PC-3 (cell line): ENCODE results near the gene TACC2.

Experiments
- EZH2 ChIP-seq: fragments of 300-600 bp; sonication (generic); IDR thresholded peaks from one replicate; pipeline ENCODE4 v1.6.1; 2017; ENCODE audit warnings: antibody characterized with exemption, mild to moderate bottlenecking, low read length; ENCODE audit not compliant: unreplicated experiment
- TF ChIP-seq, protein P1 (sequence below): fragments of 300-600 bp; sonication (generic); conservative IDR thresholded peaks from 2 replicates; pipeline ENCODE4 v1.5.1; 2017; ENCODE audit warnings: antibody characterized with exemption, low read depth, mild to moderate bottlenecking, low read length

DNA sequence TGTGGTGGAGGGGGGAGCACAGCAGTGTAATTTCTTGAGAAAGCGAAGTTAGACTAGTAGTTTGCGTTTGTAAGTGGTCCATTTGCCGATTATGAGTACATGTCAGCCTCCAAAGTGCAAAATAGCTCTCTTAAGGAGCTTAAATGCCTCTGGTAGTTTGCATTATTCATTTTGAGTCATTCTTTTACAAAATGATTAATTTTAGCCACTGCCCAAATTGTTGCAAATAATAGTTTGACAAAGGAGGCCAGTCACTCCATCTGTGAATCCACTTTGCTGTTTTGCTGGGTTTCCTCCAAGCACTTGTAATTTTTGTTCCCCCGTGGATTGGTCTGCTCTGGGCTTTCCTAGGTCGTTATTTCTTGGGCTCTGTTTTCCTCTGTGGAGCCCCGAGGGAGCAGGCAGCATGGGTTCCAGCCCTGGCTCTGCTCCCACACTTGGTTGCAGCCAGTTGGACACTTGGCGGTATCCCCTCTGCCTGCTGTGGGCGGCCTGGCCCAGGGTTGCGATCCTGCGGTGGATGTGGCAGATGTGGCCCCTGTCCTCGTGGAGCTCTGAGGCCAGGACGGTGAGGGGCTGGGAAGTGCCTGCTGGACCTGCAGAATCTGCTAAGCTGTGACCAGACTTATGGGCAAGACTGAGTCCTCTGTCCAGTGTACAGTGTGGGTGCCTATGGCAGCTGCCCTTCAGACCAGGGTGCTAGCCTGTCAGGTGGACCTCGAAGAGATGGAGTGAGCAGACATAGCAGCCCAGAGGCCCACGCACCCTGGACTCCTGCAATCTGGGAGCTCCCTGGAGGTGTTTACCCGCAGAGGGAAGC is 153.1 kb downstream of the TACC2 start:
- TF ChIP-seq, protein P1, sequence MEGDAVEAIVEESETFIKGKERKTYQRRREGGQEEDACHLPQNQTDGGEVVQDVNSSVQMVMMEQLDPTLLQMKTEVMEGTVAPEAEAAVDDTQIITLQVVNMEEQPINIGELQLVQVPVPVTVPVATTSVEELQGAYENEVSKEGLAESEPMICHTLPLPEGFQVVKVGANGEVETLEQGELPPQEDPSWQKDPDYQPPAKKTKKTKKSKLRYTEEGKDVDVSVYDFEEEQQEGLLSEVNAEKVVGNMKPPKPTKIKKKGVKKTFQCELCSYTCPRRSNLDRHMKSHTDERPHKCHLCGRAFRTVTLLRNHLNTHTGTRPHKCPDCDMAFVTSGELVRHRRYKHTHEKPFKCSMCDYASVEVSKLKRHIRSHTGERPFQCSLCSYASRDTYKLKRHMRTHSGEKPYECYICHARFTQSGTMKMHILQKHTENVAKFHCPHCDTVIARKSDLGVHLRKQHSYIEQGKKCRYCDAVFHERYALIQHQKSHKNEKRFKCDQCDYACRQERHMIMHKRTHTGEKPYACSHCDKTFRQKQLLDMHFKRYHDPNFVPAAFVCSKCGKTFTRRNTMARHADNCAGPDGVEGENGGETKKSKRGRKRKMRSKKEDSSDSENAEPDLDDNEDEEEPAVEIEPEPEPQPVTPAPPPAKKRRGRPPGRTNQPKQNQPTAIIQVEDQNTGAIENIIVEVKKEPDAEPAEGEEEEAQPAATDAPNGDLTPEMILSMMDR: no peak
- TF ChIP-seq EZH2: no peak
